Measurements from ENCODE around the gene RPS6KA4. TPM values are rescaled to one million over a fixed set of nuclear protein-coding genes. Genes with fewer than 3 reads are reported as not detected.

Gene RPS6KA4
- total RNA-seq, 1 donor: 35.8 TPM

DNA sequence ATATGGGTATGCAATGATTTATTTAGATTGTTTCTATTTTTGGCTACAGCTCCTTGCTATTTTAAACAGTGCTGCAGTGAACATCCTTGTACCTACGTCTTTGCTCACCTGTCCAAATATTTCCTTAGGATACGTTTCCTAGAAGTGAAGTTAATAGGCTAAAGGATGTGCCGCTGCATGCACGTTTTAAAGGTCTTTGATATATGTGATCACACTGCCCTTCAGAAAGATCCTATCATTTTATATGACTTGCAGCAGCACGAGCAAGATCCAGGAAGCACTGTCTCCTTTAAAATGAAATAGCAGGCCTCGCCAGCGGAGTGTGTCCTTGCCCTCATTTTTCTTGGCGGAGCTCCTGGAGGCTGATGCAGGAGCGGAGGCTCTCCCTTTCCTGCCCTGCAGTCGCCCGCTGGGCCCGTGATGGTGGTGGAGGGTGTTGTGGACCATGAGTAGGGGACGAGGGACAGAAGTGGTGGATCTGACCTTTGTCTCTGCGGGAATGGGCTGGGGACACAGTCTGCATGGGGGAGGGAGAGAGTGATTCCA lies 19.4 kb downstream of the RPS6KA4 start:
- TF ChIP-seq, protein P1, sequence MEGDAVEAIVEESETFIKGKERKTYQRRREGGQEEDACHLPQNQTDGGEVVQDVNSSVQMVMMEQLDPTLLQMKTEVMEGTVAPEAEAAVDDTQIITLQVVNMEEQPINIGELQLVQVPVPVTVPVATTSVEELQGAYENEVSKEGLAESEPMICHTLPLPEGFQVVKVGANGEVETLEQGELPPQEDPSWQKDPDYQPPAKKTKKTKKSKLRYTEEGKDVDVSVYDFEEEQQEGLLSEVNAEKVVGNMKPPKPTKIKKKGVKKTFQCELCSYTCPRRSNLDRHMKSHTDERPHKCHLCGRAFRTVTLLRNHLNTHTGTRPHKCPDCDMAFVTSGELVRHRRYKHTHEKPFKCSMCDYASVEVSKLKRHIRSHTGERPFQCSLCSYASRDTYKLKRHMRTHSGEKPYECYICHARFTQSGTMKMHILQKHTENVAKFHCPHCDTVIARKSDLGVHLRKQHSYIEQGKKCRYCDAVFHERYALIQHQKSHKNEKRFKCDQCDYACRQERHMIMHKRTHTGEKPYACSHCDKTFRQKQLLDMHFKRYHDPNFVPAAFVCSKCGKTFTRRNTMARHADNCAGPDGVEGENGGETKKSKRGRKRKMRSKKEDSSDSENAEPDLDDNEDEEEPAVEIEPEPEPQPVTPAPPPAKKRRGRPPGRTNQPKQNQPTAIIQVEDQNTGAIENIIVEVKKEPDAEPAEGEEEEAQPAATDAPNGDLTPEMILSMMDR (IDR thresholded peaks at IDR 0.05; ENCODE audit: insufficient read depth, low read depth, low read length): no peak
- no peak for DNase-seq (ENCODE audit: low read depth)
- no peak overlapping the region for H3K4me3 ChIP-seq (ENCODE audit: low read depth, low read length)

DNA sequence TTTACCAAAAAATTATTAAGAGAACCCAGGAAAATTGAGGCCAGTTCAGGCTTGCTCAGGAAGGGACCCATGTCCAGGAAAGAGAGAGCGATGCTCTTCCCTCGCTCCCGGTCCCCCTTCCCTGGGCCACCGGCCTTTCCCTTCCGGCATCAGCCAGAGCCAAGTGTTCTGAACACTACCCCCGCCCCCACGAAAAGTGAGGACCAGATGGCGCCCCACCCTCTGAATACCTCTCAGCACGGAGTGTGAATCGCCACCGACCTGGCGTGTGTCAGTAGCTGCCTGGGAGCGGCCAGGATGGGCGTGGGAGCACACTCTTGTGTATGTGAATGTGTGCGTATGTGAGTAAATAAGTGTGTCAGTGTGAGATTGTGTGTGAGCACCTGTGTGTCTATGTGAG lies 20.2 kb downstream of the RPS6KA4 start:
- TF ChIP-seq, protein P1 (IDR thresholded peaks at IDR 0.05; ENCODE audit: insufficient read depth, low read depth, low read length): no peak
- no peak for DNase-seq (ENCODE audit: low read depth)
- no peak overlapping the region for H3K4me3 ChIP-seq (ENCODE audit: low read depth, low read length)

DNA sequence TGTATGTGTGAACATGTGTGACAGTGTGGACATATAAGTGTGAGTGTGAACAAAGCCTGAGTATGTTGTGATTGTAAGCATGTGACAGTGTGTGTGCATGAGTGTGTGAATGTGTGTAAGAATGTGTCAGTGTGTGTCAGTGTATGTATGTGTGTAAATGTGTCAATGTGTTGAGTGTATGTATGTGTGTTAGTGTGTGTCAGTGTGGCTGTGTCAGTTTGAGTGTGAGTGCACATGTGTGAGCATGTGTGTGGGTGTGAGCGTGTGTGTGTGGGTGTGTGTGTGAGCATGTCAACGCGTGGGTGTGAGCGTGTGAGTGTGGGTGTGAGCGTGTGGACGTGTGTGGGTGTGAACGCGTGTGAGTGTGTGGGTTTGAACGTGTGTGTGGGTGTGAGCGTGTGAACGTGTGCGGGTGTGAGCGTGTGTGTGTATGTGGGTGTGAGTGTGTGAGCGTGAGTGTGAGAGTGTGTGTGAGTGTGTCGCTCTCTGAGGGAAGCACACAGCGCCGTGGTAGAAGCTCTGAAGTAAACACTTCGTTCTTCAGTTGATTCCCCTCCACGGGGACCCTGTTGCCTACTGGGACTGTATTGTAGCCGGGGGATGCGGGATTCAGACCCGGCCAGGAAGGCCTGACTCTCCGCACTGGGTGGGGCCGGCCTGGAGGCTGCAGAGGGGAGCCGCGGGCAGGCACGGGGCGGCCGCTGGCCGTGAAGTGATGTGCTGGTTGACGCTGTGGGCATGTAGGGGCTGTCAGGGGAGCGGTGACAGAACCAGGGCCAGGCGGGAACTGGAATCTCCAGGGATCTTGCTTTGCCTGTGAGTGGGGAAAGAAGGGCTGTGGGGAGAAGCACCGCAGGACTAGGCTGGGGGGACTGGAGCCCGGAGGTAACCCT lies 21.1 kb downstream of the RPS6KA4 start:
- DNase-seq (ENCODE audit: low read depth): no peak
- no peak overlapping the region for H3K4me3 ChIP-seq (ENCODE audit: low read depth, low read length)
- TF ChIP-seq, protein P1 (IDR thresholded peaks at IDR 0.05; ENCODE audit: insufficient read depth, low read depth, low read length): no peak

DNA sequence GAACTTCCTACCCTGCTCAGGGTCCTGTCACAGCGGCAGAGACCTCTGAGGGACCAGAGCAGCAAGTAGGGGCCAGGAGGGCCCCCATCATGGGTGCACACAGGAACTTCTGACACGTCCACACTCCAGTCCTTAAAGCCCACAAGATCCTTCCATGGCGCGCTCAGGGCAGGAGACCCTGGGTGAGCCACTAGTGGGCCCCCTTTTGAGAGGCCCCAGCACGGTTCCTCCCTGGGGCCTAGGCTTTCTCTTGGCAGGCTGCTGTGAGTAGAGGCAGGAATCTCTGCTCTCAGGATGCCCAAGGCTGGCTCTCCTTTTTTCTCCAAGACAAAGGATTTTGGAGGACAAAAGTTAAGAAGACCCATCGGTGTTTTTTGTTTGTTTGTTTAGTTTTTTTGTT lies 22.4 kb downstream of the RPS6KA4 start:
- DNase-seq (ENCODE audit: low read depth): no peak
- no peak overlapping the region for H3K4me3 ChIP-seq (ENCODE audit: low read depth, low read length)
- TF ChIP-seq, protein P1 (IDR thresholded peaks at IDR 0.05; ENCODE audit: insufficient read depth, low read depth, low read length): no peak

DNA sequence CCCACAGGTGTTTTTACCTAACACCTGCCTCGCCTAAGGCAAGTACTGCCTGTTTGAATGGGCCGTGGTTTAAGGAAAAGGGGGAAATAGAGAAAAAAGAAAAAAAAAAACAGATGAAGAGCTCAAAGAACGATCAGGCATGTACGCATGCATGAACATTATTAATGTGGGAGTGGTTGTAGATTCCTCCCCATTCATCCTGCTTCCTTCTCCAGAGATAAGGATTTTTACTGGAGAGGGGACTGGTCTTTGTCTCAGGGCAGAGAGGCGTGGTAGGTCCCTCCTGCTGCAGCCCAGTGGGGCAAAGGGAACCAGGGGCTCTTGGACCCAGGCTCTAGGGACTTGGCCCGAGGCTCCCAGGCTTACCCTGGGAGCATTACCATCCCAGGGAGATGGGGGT lies 23.1 kb downstream of the RPS6KA4 start:
- TF ChIP-seq, protein P1 (IDR thresholded peaks at IDR 0.05; ENCODE audit: insufficient read depth, low read depth, low read length): no peak
- DNase-seq (ENCODE audit: low read depth): no peak
- no peak overlapping the region for H3K4me3 ChIP-seq (ENCODE audit: low read depth, low read length)

DNA sequence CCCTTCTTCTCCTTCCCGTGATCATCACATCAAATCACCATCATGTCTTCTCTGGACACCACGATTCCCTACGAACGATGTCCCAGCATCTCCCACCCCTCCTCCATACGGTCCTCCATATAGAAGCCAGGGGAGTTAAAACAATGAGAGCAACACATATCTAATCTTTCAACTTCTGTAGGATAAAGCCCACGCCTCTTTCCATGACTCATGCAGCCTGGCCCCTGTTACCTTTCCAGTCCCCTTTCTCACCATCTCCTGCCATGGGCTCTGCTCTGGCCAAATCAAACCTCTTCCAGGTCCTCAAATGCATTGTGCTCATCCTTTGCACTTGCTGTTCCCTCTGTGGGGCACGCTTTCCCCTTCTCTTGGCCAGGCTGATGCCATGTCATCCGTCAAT lies 23.6 kb downstream of the RPS6KA4 start:
- no peak for DNase-seq (ENCODE audit: low read depth)
- no peak overlapping the region for H3K4me3 ChIP-seq (ENCODE audit: low read depth, low read length)
- TF ChIP-seq, protein P1 (IDR thresholded peaks at IDR 0.05; ENCODE audit: insufficient read depth, low read depth, low read length): no peak
